Measurements from ENCODE around the gene OR51V1.
"Not testable (repeated sequence)": the region's sequence is repeated elsewhere in the genome, so short reads cannot be mapped to it uniquely, and the experiment has no call there.

The OR51V1 gene

DNA sequence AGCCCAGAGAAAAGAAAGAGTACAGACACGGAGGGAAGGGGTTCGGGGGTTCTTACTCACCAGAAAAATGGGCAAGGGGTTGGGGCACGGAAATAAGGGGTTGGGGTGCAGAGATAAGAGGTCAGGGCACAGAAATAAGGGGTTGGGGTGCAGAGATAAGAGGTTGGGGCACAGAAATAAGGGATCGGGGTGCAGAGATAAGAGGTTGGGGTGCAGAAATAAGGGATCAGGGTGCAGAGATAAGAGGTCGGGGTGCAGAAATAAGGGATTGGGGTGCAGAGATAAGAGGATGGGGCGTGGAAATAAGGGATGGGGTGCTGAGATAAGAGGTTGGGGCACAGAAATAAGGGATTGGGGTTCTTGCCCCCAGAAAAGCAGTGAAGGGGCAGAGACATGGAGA is 35.7 kb downstream of the OR51V1 start:
- DNase-seq, result not testable (repeated sequence)

DNA sequence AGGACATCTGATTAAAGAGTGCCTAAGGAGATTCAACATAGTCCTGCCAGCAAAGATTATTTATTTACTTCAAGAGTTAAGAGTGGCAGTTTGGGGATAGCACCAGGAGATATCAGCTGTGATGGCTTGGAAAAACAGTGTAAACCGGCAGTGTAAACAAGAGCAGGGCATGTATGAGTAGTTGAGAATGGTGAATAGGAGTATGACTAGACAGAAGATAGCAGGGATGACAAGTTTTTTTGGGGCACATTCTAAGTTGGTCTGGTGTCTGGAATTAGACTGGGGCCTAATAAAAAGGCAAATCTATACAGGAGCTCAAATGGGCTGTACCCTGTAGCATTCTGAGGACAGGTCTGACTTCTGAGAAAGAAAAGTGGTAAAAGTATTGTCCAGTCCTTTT is 39.4 kb downstream of the OR51V1 start:
- not testable (repeated sequence) for DNase-seq

DNA sequence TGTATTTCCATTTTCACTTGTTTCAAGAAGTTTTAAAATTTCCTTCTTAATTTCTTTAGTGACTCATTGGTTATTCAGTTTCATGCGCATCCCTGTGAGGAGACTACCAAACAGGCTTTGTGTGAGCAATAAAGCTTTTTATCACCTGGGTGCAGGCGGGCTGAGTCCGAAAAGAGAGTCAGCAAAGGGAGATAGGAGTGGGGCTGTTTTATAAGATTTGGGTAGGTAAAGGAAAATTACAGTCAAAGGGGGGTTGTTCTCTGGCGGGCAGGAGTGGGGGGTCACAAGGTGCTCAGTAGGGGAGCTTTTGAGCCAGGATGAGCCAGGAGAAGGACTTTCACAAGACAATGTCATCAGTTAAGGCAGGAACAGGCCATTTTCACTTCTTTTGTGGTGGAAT is 40.3 kb downstream of the OR51V1 start:
- not testable (repeated sequence) for DNase-seq

- no peak for DNase-seq
These were observed 40.7 kb downstream of the OR51V1 start for GRCh38 chr11:5159806-5160205.

- DNase-seq, result no peak
These were observed 45.8 kb downstream of the OR51V1 start, which contains the start of gene OR52A1 for GRCh38 chr11:5154657-5155056. OR52A1 (minus strand) TSS chr11:5154757; CDS start chr11:5152369, 2,388 bp downstream.

DNA sequence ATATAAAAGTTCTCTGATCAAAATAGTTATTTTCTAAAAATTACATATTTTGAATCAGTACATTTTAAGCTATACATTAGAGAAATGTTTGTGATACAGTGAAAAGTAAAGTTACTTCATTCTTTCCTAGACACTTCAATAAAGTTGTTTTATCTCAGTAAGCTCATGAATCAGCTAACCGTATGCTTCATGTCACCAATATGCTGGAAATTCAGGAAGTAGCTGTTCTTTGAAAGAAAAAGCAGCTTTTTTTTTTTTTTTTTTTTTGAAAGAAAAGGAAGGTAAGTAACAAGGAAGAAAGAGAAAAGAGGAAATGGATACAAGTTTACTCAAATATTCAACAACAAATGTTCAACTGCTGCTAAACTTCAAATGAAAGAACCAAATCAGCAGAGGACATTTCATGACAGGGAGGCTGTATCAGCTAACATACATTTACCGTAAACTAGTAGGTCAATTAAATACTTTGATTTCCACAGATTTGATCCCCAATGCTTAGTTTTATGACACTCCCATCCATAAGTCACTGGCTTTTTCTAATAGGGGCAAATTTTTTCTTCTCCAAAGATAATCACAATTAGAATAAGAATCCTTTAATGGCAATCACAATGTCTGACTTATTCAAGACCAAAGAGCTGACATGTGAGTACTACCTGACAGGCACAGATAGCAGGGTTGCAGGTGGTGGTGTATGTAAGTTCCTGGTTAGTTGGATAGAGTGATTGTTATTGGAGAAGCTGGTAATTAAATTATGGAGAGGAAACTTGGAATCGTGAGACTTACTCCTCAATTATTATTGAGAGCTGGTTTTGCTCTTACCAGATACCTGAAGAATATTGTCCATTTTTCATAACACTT is 46.7 kb downstream of the OR51V1 start:
- no peak for DNase-seq

DNA sequence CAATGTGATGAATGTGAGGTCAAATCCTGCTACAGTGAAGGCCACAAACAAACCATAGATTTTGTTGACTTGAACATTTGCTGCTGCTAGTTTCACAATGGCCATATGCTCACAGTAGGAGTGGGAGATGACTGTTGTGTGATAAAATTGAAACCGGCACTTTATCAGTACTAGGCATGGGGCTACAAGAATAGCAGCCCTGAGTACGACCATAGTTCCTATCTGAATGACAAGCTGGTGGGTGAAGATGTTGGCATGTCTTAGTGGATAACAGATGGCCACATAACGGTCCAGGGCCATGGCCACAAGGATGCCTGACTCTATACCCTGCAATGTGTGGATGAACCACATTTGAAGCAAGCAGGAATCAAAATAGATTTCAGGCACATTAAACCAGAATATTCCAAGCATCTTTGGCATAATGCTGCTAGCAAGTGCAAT is 48.7 kb downstream of the OR51V1 start:
- no peak for DNase-seq
